Nucleus accumbens (tissue), 56 donors: Measurements from ENCODE around the gene EXOC6B.

Experiments
- DNase-seq, 56 donors: peaks; one replicate each; lab custom pipeline; 2025; lab: John Stamatoyannopoulos, UW

Gene EXOC6B

DNA sequence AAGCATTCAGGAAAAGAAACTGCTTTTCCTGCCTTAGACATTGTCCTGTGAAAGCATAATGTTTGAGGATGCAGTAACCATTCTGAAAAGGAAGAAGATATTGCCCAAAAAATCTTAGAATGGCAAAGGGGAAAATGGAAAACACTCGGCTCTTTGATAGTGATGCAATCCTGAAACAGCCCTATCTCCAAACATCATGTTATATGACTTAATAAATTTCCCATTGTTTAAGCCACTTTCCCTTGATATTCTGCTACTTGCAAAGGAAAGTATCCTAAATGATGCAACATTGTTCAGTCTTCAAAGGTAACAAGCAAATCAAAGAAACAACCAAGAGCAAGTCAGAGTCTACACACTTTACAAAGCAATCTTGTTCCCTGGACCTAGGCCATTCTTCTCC lies 78.5 kb downstream of the EXOC6B start:
- no peak for DNase-seq

- no peak for DNase-seq
These were observed 80.0 kb downstream of the EXOC6B start for GRCh38 chr2:72745679-72746368.

- no peak for DNase-seq
These were observed 81.8 kb downstream of the EXOC6B start for GRCh38 chr2:72744049-72744448.

DNA sequence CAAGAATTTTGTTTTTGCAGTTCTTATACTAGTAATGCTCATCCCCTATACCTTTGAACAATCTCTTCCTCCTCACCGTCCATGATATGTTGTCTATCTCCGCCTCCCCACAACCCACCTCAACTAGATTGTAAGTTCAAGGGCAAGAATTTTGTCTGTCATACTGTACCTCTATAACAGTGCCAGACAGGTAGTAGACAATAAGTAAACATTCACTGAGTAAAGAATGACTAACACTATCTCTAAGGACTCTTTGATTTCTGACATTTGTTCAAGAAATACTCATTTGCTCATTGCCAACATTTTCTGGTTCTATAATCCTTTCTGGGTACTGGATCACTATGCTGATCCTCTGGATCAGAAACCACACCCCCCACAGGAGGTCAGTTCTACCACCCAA lies 82.4 kb downstream of the EXOC6B start:
- no peak for DNase-seq

DNA sequence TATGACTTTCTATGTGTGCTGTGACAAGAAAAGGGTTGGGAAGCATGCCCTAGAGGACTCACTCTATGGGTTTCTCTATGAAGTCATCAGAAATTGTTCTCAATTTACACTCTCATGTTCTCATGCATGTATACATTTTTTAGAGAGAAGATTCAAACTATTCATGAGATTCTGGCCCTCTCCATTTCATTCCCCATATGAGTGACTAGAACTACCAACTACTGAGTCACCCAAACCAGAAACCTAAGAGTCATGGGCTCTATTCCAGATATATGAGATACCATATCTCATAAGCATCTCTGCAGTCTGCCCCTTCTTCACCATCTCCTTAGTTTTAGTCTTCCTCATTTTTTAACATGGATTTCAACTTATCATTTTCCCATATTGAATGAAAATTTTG lies 87.7 kb downstream of the EXOC6B start:
- DNase-seq = no peak

GRCh38 chr2:72734432-72734831 lies 91.4 kb downstream of the EXOC6B start:
- DNase-seq = no peak

DNA sequence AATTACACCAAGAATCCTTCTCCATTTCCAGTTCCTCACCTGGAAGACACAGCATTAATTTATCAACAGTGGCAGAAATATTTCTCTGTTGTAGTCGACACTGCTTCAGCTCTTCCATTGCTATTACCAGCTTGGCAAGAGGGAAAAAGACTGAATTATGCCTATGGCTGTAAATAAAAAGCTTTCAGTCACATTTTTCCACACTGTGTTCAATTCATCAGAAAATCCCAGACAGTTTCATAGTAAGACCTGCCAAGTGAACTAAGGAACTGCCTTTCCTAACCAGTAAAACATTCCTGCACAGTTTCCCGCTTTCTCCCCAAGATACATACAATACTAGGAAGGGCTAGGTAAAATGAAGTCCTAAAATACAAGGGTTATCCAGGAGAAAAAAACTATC lies 94.7 kb downstream of the EXOC6B start:
- DNase-seq = no peak

- no peak for DNase-seq
These were observed 98.5 kb downstream of the EXOC6B start for GRCh38 chr2:72727356-72727755.

DNA sequence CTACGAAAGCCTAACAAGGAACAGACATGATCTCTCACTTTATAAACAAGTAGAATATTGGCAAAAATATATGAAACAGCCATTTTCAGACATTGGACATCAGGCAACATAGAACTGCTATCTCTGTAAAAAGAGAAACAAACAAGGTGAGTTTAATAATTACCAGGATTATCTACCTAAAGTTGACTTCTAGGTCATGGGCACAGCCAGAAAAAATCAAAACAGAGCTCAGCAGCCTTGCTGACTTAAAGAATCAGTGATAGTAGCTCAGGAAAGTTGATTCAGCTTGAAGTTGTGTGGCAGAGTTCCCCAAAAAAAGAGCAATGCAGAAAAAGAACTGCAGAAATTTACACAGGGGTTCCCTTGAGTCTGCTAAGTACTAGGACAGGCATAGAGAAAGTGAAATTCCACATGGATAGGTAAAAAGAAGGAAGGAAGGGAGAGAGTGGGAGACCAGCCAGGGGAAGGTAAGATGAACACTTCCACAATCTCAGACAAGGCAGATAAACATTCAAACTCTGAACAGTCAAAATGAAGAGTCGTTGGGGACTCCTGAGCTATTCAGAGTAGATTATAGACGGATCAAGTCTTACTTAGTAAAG lies 102.0 kb downstream of the EXOC6B start:
- no peak for DNase-seq

DNA sequence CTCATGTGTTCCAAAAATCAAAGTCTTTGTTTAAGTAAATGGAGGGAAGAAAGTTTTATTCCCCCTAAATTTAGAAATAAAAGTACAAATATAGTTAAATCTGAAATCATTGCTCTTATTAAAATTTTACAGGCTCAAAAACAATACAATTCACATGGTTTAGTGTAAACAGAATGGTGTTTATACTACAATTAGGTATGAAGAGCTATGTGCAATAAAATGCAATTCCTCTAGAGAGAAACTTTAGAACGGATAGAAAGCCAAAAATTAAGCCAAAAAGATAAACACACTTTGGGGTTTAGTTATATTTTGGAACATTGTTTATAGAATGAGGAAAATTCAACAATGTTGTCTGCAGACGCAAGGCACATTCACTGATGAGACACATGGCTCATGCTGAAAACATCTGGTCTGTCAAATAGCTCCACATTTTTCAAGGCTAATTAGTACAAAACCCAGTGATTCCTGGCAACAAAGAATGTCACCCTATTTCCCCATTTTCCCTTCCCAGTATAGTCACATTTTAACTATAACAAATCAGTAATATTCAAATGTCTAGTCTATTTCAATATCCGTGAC lies 103.3 kb downstream of the EXOC6B start:
- no peak for DNase-seq

DNA sequence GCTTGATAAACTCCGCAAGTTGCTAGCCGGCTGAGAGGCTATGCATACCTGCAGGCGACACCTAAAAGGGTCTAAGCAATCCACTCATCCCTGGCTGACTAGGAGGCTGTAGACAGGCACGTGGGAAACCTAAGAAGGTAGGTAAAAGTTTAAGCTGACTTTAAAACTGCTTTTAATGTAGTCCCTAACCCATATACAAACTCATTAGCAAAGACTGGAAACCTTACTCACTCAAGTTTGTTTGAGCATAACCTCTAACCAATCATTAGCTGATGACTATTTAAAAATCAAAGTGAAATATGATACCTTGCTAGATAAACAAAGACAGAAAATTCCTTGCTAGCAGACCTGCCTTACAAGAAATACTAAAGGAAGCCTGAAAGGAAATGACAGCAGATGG lies 106.4 kb downstream of the EXOC6B start:
- DNase-seq = no peak

DNA sequence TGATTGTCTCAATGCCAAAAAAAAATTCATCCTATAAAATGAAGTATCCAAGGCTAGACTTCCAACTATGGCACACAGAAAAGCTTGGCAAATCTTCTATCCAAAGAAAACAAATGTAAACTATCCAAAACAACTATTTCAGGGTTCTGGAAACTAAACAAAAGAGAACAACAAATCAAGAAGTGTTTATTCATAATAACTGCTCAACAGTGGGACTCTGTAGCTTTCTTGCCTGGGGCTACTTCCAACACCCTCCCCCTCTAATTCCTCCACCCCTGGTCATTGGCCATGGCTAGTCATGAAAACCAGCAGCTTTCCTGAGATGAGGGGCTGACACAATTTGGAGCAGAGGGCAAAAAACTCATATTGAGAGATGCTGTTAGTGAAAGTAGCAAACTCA lies 107.0 kb downstream of the EXOC6B start:
- DNase-seq = no peak

DNA sequence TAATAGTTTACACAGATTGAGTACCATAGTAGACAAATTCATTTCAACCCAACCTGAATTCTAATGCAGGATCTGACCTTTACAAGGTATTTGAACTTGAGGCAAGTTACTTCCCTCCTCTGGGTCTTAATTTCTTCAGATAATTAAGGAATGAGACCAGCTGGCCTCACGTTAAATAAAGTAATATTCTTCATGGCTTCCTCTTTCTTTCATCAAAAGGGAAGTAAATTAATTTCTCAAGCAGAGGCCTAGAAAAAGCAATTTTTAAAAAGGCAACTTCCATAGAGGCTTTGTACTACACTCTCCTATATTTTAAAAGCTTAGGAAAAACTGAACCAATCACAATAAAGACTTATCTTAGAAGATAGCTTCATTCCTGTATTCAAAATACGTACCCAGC lies 109.2 kb downstream of the EXOC6B start:
- DNase-seq = no peak

- DNase-seq = no peak
These were observed 112.0 kb downstream of the EXOC6B start for GRCh38 chr2:72713857-72714256.

- no peak for DNase-seq
These were observed 112.9 kb downstream of the EXOC6B start for GRCh38 chr2:72712977-72713376.

DNA sequence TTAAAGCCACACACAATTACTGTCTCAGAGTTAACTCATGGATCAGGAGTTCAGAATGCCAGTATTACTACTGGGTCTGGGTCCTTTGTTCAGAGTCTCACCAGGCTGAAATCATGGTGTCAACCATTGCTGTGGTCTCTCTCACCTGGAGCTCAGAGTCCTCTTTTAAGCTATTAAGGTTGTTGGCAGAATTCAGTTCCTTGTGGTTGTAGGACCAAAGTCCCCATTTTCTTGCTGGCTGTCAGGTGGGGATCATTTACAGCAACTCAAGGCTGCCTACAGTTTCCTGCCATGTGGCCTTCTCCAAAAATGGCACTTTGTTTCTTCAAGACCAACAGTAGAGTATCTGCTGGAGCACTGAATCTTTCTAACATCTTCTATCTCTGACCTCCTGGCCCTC lies 113.5 kb downstream of the EXOC6B start:
- DNase-seq = no peak

- DNase-seq = no peak
These were observed 115.2 kb downstream of the EXOC6B start for GRCh38 chr2:72710418-72711152.

DNA sequence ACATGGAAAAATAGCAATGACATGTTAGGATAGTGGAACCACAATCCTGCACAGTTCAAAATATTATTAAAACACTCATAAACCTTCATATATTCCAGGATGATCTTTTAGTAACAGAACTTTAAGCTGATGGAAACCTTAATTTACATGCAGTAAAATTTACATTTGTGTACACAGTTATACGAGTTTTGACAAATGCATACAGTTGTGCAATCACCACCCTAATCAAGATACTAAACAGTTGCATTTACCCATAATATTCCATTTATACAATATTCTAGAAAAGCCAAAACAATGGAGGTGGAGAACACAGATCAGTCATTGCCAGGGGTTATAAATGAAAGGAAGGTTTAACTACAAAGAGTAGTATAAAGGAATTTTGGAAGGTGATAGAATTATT lies 117.6 kb downstream of the EXOC6B start:
- DNase-seq = no peak

GRCh38 chr2:72698300-72698699 lies 127.5 kb downstream of the EXOC6B start:
- no peak for DNase-seq

- no peak for DNase-seq
These were observed 129.3 kb downstream of the EXOC6B start for GRCh38 chr2:72696559-72696958.

DNA sequence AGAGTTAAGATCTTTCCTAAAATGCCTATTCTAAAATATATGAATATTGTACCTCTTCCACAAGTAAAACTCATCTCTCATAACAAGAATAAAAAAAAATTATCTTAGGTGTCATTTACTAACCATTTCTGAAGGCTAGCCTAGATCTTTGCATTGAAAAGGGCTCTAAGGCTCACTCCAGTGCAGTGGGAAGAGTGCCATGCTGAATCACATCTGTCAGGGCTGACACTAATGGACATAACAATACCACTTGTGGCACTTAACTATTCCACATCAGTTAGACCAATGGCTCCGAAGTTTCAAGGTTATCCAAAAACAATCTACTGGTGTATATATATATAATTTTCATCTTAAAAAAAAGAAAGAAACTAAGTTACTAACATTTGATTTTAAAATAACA lies 130.2 kb downstream of the EXOC6B start:
- no peak for DNase-seq
